ENCODE data around the gene SLC43A3.

Gene SLC43A3

GRCh38 chr11:57464539-57465181, 37.7 kb upstream of the SLC43A3 start:
- no peak overlapping the region for H3K4me3 ChIP-seq (ENCODE audit: low read length in 2 of 2)
- H2BK120ac ChIP-seq (ENCODE audit: low read depth, low read length) = peak overlapping the region; percentile 49
- H2BK15ac ChIP-seq (ENCODE audit: low read length) = no peak overlapping the region
- H2BK12ac ChIP-seq (ENCODE audit: low read length) = no peak overlapping the region
- peaks cover 3 to 21% (median 4%) of the 10 kb centered on the region in 3 experiments for H3K27me3 ChIP-seq (ENCODE audit: control insufficient read depth in 3 of 3, insufficient read depth in 3 of 3, low read depth in 1 of 3, low read length in 3 of 3)
- peak overlapping the region; percentile 72 for H3K18ac ChIP-seq (ENCODE audit: low read length)
- no peak overlapping the region for H3K27ac ChIP-seq (replicated peaks; ENCODE audit: low read length)
- peak overlapping the region; percentile 48 for H3K14ac ChIP-seq (ENCODE audit: low read length)
- no peaks in the 10 kb centered on the region for H3K9me3 ChIP-seq (replicated peaks in 1 of 2; ENCODE audit: control insufficient read depth in 2 of 2, insufficient read depth in 1 of 2, low read depth in 1 of 2, low read length in 2 of 2)
- peak overlapping the region; percentile 66 for H2AK5ac ChIP-seq (ENCODE audit: low read depth, low read length)
- H3K79me1 ChIP-seq (ENCODE audit: low read depth, low read length) = no peaks in the 10 kb centered on the region
- H4K91ac ChIP-seq (ENCODE audit: low read depth, low read length, poor library complexity) = no peak overlapping the region
- peaks cover 20 to 26% of the 10 kb centered on the region in 2 donors for H3K4me1 ChIP-seq (ENCODE audit: control insufficient read depth in 2 of 2, insufficient read depth in 1 of 2, low read depth in 1 of 2, low read length in 2 of 2)
- no peak overlapping the region for H2AFZ ChIP-seq (ENCODE audit: low read length)
- H4K8ac ChIP-seq (ENCODE audit: low read depth, low read length) = no peak overlapping the region
- H3K4me2 ChIP-seq (ENCODE audit: insufficient read depth, low read length, poor library complexity, severe bottlenecking) = no peak overlapping the region
- H3K9ac ChIP-seq (ENCODE audit: low read depth, low read length, poor library complexity) = peak overlapping the region; percentile 63
- no CpG with 5 or more reads among the region's 30 CpGs for WGBS, 2 donors (ENCODE audit: extremely low coverage in 2 of 2, insufficient read length in 2 of 2, insufficient replicate concordance in 1 of 2)
- peaks cover 0 to 24% of the 10 kb centered on the region in 2 donors for H3K36me3 ChIP-seq (replicated peaks in 1 of 2; ENCODE audit: control insufficient read depth in 2 of 2, insufficient read depth in 2 of 2, low read length in 2 of 2)
- DNase-seq (ENCODE audit: low spot score) = no peak
- no peak overlapping the region for H2BK5ac ChIP-seq (ENCODE audit: low read length)
- H3K4ac ChIP-seq (ENCODE audit: low read length) = peak overlapping the region; percentile 13
- peak overlapping the region; percentile 62 for H3K23ac ChIP-seq (ENCODE audit: low read depth, low read length, poor library complexity)

GRCh38 chr11:57463671-57464538, 37.0 kb upstream of the SLC43A3 start:
- Histone ChIP-seq H2BK12ac (ENCODE audit: low read length) (no peak overlapping the region), H3K18ac (ENCODE audit: low read length) (peak overlapping the region; percentile 62), H3K4me1 (ENCODE audit: control insufficient read depth in 2 of 2, insufficient read depth in 1 of 2, low read depth in 1 of 2, low read length in 2 of 2) (peaks cover 23 to 32% of the 10 kb centered on the region in 2 donors), H3K27ac (replicated peaks; ENCODE audit: low read length) (no peak overlapping the region), H3K36me3 (replicated peaks in 1 of 2; ENCODE audit: control insufficient read depth in 2 of 2, insufficient read depth in 2 of 2, low read length in 2 of 2) (peaks cover 0 to 16% of the 10 kb centered on the region in 2 donors), H3K4ac (ENCODE audit: low read length) (no peak overlapping the region), H2AK5ac (ENCODE audit: low read depth, low read length) (peak overlapping the region; percentile 66), H4K8ac (ENCODE audit: low read depth, low read length) (no peak overlapping the region), H3K4me2 (ENCODE audit: insufficient read depth, low read length, poor library complexity, severe bottlenecking) (no peak overlapping the region), H2AFZ (ENCODE audit: low read length) (peak overlapping the region; percentile 85), H3K23ac (ENCODE audit: low read depth, low read length, poor library complexity) (no peak overlapping the region), H3K14ac (ENCODE audit: low read length) (no peak overlapping the region), H3K79me1 (ENCODE audit: low read depth, low read length) (no peaks in the 10 kb centered on the region), H2BK15ac (ENCODE audit: low read length) (no peak overlapping the region), H2BK5ac (ENCODE audit: low read length) (no peak overlapping the region), H3K27me3 (ENCODE audit: control insufficient read depth in 3 of 3, insufficient read depth in 3 of 3, low read depth in 1 of 3, low read length in 3 of 3) (peaks cover 10 to 28% (median 12%) of the 10 kb centered on the region in 3 experiments), H2BK120ac (ENCODE audit: low read depth, low read length) (no peak overlapping the region), H3K9me3 (replicated peaks in 1 of 2; ENCODE audit: control insufficient read depth in 2 of 2, insufficient read depth in 1 of 2, low read depth in 1 of 2, low read length in 2 of 2) (no peaks in the 10 kb centered on the region), H4K91ac (ENCODE audit: low read depth, low read length, poor library complexity) (no peak overlapping the region), H3K9ac (ENCODE audit: low read depth, low read length, poor library complexity) (peak overlapping the region; percentile 27), H3K4me3 (ENCODE audit: low read length in 2 of 2) (peak overlapping the region in 1 of 2 donors; percentile 24)
- no peak for DNase-seq (ENCODE audit: low spot score)
- no CpG with 5 or more reads among the region's 14 CpGs for WGBS, 2 donors (ENCODE audit: extremely low coverage in 2 of 2, insufficient read length in 2 of 2, insufficient replicate concordance in 1 of 2)

GRCh38 chr11:57462597-57462996, 35.7 kb upstream of the SLC43A3 start:
- Histone ChIP-seq H2AFZ (ENCODE audit: low read length) (no peak overlapping the region), H3K14ac (ENCODE audit: low read length) (no peak overlapping the region), H3K4ac (ENCODE audit: low read length) (no peak overlapping the region), H3K4me1 (ENCODE audit: control insufficient read depth in 2 of 2, insufficient read depth in 1 of 2, low read depth in 1 of 2, low read length in 2 of 2) (peaks cover 24 to 34% of the 10 kb centered on the region in 2 donors), H2BK5ac (ENCODE audit: low read length) (no peak overlapping the region), H4K8ac (ENCODE audit: low read depth, low read length) (no peak overlapping the region), H3K36me3 (replicated peaks in 1 of 2; ENCODE audit: control insufficient read depth in 2 of 2, insufficient read depth in 2 of 2, low read length in 2 of 2) (peaks cover 0 to 8% of the 10 kb centered on the region in 2 donors), H3K4me2 (ENCODE audit: insufficient read depth, low read length, poor library complexity, severe bottlenecking) (no peak overlapping the region), H3K27ac (replicated peaks; ENCODE audit: low read length) (no peak overlapping the region), H4K91ac (ENCODE audit: low read depth, low read length, poor library complexity) (no peak overlapping the region), H2BK15ac (ENCODE audit: low read length) (no peak overlapping the region), H2BK12ac (ENCODE audit: low read length) (no peak overlapping the region), H3K4me3 (ENCODE audit: low read length in 2 of 2) (no peak overlapping the region), H3K18ac (ENCODE audit: low read length) (no peak overlapping the region), H3K79me1 (ENCODE audit: low read depth, low read length) (no peaks in the 10 kb centered on the region), H2BK120ac (ENCODE audit: low read depth, low read length) (no peak overlapping the region), H3K9ac (ENCODE audit: low read depth, low read length, poor library complexity) (no peak overlapping the region), H3K27me3 (ENCODE audit: control insufficient read depth in 3 of 3, insufficient read depth in 3 of 3, low read depth in 1 of 3, low read length in 3 of 3) (peaks cover 21 to 41% (median 25%) of the 10 kb centered on the region in 3 experiments), H3K23ac (ENCODE audit: low read depth, low read length, poor library complexity) (no peak overlapping the region), H2AK5ac (ENCODE audit: low read depth, low read length) (no peak overlapping the region), H3K9me3 (replicated peaks in 1 of 2; ENCODE audit: control insufficient read depth in 2 of 2, insufficient read depth in 1 of 2, low read depth in 1 of 2, low read length in 2 of 2) (no peaks in the 10 kb centered on the region)
- no CpG with 5 or more reads among the region's 3 CpGs for WGBS, 2 donors (ENCODE audit: extremely low coverage in 2 of 2, insufficient read length in 2 of 2, insufficient replicate concordance in 1 of 2)
- DNase-seq (ENCODE audit: low spot score) = no peak
